WTC11 (cell line): ENCODE results near the gene AJAP1. TPM values are rescaled to one million over a fixed set of nuclear protein-coding genes. Genes with fewer than 3 reads are reported as not detected.

Experiments used
- ATAC-seq: fragments of 200-7000 bp; cut with Tn5 transposase; 2 replicates; pipeline ENCODE4 v1.10.0; 2021; ENCODE audit warnings: mild to moderate bottlenecking, moderate library complexity
- CTCF ChIA-PET: fragments of 300-600 bp; sonication (Branson Sonifier 250); formaldehyde crosslinking; loops from one replicate; lab custom pipeline; 2021; ENCODE audit warnings: antibody characterized with exemption; lab: Charles Lee
- POLR2A ChIA-PET: fragments of 350-600 bp; sonication (Branson Sonifier 250); formaldehyde crosslinking; loops from one replicate; lab custom pipeline; 2021; ENCODE audit warnings: antibody characterized with exemption; lab: Charles Lee
- DNase-seq: peaks from one replicate; pipeline ENCODE4 v3.0.0; 2021; ENCODE audit warnings: low spot score
- H3K27ac Mint-ChIP-seq: 2 replicates; pipeline ENCODE4 v1.8.0; 2021; ENCODE audit warnings: mixed read lengths
- H3K27me3 Mint-ChIP-seq: 2 replicates; pipeline ENCODE4 v1.8.0; 2021; ENCODE audit warnings: low read depth, mild to moderate bottlenecking, moderate library complexity, mixed read lengths
- H3K36me3 Mint-ChIP-seq: 2 replicates; pipeline ENCODE4 v1.8.0; 2021; ENCODE audit warnings: mixed read lengths
- H3K4me1 Mint-ChIP-seq: 2 replicates; pipeline ENCODE4 v1.8.0; 2022; ENCODE audit warnings: mixed read lengths
- H3K4me3 Mint-ChIP-seq: 2 replicates; pipeline ENCODE4 v1.8.0; 2021; ENCODE audit warnings: mild to moderate bottlenecking, moderate library complexity, mixed read lengths
- H3K9me3 Mint-ChIP-seq: 2 replicates; pipeline ENCODE4 v1.8.0; 2021; ENCODE audit warnings: mixed read lengths
- ATF2 ChIP-seq: sonication (generic); formaldehyde crosslinking; IDR thresholded peaks from 2 replicates; pipeline ENCODE4 v1.8.1; 2022; ENCODE audit warnings: low read depth, missing genetic modification reagents, borderline replicate concordance
- E2F1 ChIP-seq: sonication (generic); formaldehyde crosslinking; IDR thresholded peaks from 2 replicates; pipeline ENCODE4 v1.8.0; 2022; ENCODE audit warnings: mild to moderate bottlenecking, missing genetic modification reagents
- ELF4 ChIP-seq: sonication (generic); formaldehyde crosslinking; IDR thresholded peaks from 2 replicates; pipeline ENCODE4 v1.8.1; 2022; ENCODE audit warnings: low read depth, mild to moderate bottlenecking, moderate library complexity, missing genetic modification reagents
- FOXP1 ChIP-seq: sonication (generic); formaldehyde crosslinking; IDR thresholded peaks from 2 replicates; pipeline ENCODE4 v1.8.0; 2022; ENCODE audit warnings: missing genetic modification reagents, mild to moderate bottlenecking, moderate library complexity, borderline replicate concordance
- GRHL2 ChIP-seq: fragments of 250-450 bp; sonication (Bioruptor Pico); IDR thresholded peaks from 2 replicates; pipeline ENCODE4 v1.8.0; 2022; ENCODE audit warnings: mild to moderate bottlenecking, moderate library complexity; ENCODE audit not compliant: insufficient replicate concordance, severe bottlenecking
- HMGXB4 ChIP-seq: sonication (generic); formaldehyde crosslinking; IDR thresholded peaks from 2 replicates; pipeline ENCODE4 v1.8.1; 2023; ENCODE audit warnings: mild to moderate bottlenecking, moderate library complexity, missing genetic modification reagents
- IRF1 ChIP-seq: sonication (generic); formaldehyde crosslinking; IDR thresholded peaks from 2 replicates; pipeline ENCODE4 v1.8.0; 2023; ENCODE audit warnings: missing genetic modification reagents
- KAT7 ChIP-seq: sonication (generic); formaldehyde crosslinking; IDR thresholded peaks from 2 replicates; pipeline ENCODE4 v1.8.1; 2023; ENCODE audit warnings: missing genetic modification reagents, mild to moderate bottlenecking, borderline replicate concordance
- MLX ChIP-seq: sonication (generic); formaldehyde crosslinking; IDR thresholded peaks from 2 replicates; pipeline ENCODE4 v1.8.1; 2023; ENCODE audit warnings: mild to moderate bottlenecking, missing genetic modification reagents, moderate library complexity
- NFYB ChIP-seq: sonication (generic); formaldehyde crosslinking; conservative IDR thresholded peaks from 2 replicates; pipeline ENCODE4 v1.8.0; 2022; ENCODE audit warnings: low read depth, missing genetic modification reagents
- NR1H2 ChIP-seq: sonication (generic); formaldehyde crosslinking; IDR thresholded peaks from 2 replicates; pipeline ENCODE4 v1.9.0; 2021; ENCODE audit warnings: mild to moderate bottlenecking, moderate library complexity, missing genetic modification reagents
- RORB ChIP-seq: fragments of 250-450 bp; sonication (Bioruptor Pico); IDR thresholded peaks from 2 replicates; pipeline ENCODE4 v1.9.0; 2021; ENCODE audit warnings: mild to moderate bottlenecking
- STAT6 ChIP-seq: sonication (generic); formaldehyde crosslinking; conservative IDR thresholded peaks from 2 replicates; pipeline ENCODE4 v1.8.1; 2023; ENCODE audit warnings: mild to moderate bottlenecking, low read depth, missing genetic modification reagents, moderate library complexity
- TEAD1 ChIP-seq: sonication (generic); formaldehyde crosslinking; IDR thresholded peaks from 2 replicates; pipeline ENCODE4 v1.8.0; 2022; ENCODE audit warnings: mild to moderate bottlenecking, missing genetic modification reagents
- ZMAT4 ChIP-seq: fragments of 250-450 bp; sonication (Bioruptor Pico); IDR thresholded peaks from 2 replicates; pipeline ENCODE4 v1.9.0; 2021; ENCODE audit warnings: mild to moderate bottlenecking
- ZNF121 ChIP-seq: sonication (generic); formaldehyde crosslinking; IDR thresholded peaks from 2 replicates; pipeline ENCODE4 v1.8.0; 2023; ENCODE audit warnings: missing genetic modification reagents
- ZNF232 ChIP-seq: sonication (generic); formaldehyde crosslinking; IDR thresholded peaks from 2 replicates; pipeline ENCODE4 v1.8.0; 2022; ENCODE audit warnings: mild to moderate bottlenecking, missing genetic modification reagents
- ZNF512 ChIP-seq: sonication (generic); formaldehyde crosslinking; IDR thresholded peaks from 2 replicates; pipeline ENCODE4 v1.8.1; 2022; ENCODE audit warnings: missing genetic modification reagents, borderline replicate concordance
- ZSCAN18 ChIP-seq: fragments of 250-450 bp; sonication (Bioruptor Pico); IDR thresholded peaks from 2 replicates; pipeline ENCODE4 v2.1.2; 2022; ENCODE audit warnings: mild to moderate bottlenecking, moderate library complexity
- total RNA-seq: library from RNA; stranded (reverse); gene quantifications from 3 replicates; pipeline ENCODE4 v1.2.3, GENCODE V29; 2021

The AJAP1 gene
- total RNA-seq, 1 experiment from 2014 or later, result 2.1 TPM

- TF ChIP-seq ATF2 (CRISPR knock-in tag) (no peak), TEAD1 (no peak)
- H3K4me1 Mint-ChIP-seq, result no peaks in the 10 kb centered on the region
- POLR2A ChIA-PET, result no interaction called here
Measured at GRCh38 chr1:4693891-4694290, 39.5 kb downstream of the AJAP1 start.

GRCh38 chr1:4694492-4694891, 40.1 kb downstream of the AJAP1 start:
- no peak overlapping the region for H3K27ac Mint-ChIP-seq
- H3K27me3 Mint-ChIP-seq, result peaks cover 11% of the 10 kb centered on the region
- no peak for ATAC-seq
- ChIA-PET POLR2A (no interaction called here), CTCF (interaction anchor here (0.9 kb wide), 1 partner anchor 35 kb away, joined by 3 read pairs; no protein-coding TSS in a partner anchor)
- DNase-seq, result no peak
- peaks cover 55% of the 10 kb centered on the region for H3K36me3 Mint-ChIP-seq
- H3K4me1 Mint-ChIP-seq, result no peaks in the 10 kb centered on the region
- peaks cover 41% of the 10 kb centered on the region for H3K9me3 Mint-ChIP-seq
- no peak overlapping the region for H3K4me3 Mint-ChIP-seq
- no peak for TF ChIP-seq STAT6 (CRISPR knock-in tag)
- TF ChIP-seq ZMAT4 (CRISPR knock-in tag), result no peak
- TF ChIP-seq HMGXB4 (CRISPR knock-in tag), result no peak
- TF ChIP-seq MLX (CRISPR knock-in tag), result no peak
- TF ChIP-seq ZNF121, result no peak
- no peak for TF ChIP-seq NR1H2 (CRISPR knock-in tag)
- TF ChIP-seq IRF1 (CRISPR knock-in tag), result no peak
- no peak for TF ChIP-seq ZNF512 (CRISPR knock-in tag)
- TF ChIP-seq RORB (CRISPR knock-in tag), result no peak
- no peak for TF ChIP-seq GRHL2 (CRISPR knock-in tag)

More at GRCh38 chr1:4693891-4694290, 39.5 kb downstream of the AJAP1 start:
- Mint-ChIP-seq H3K27me3 (peaks cover 7% of the 10 kb centered on the region), H3K4me3 (no peak overlapping the region), H3K9me3 (peaks cover 35% of the 10 kb centered on the region), H3K36me3 (peaks cover 53% of the 10 kb centered on the region), H3K27ac (no peak overlapping the region)
- ATAC-seq (no peak), DNase-seq (no peak)
- CTCF ChIA-PET, result no interaction called here

GRCh38 chr1:4695241-4695640, 40.8 kb downstream of the AJAP1 start:
- DNase-seq (no peak), ATAC-seq (no peak)
- H3K27me3 Mint-ChIP-seq, result peaks cover 11% of the 10 kb centered on the region
- ChIA-PET POLR2A (no interaction called here), CTCF (no interaction called here)
- H3K9me3 Mint-ChIP-seq, result peaks cover 48% of the 10 kb centered on the region
- no peak overlapping the region for H3K4me3 Mint-ChIP-seq
- peaks cover 63% of the 10 kb centered on the region for H3K36me3 Mint-ChIP-seq
- no peaks in the 10 kb centered on the region for H3K4me1 Mint-ChIP-seq
- no peak overlapping the region for H3K27ac Mint-ChIP-seq
- TF ChIP-seq NFYB (CRISPR knock-in tag), result no peak
- TF ChIP-seq FOXP1 (CRISPR knock-in tag), result no peak
- no peak for TF ChIP-seq KAT7 (CRISPR knock-in tag)
- TF ChIP-seq E2F1 (CRISPR knock-in tag), result no peak
- TF ChIP-seq ZSCAN18 (CRISPR knock-in tag), result no peak
- no peak for TF ChIP-seq ELF4 (CRISPR knock-in tag)
- TF ChIP-seq ZNF232 (CRISPR knock-in tag), result no peak
